ENCODE measurements around the gene CNTNAP3B.
"Not testable (repeated sequence)": the region's sequence is repeated elsewhere in the genome, so short reads cannot be mapped to it uniquely, and the experiment has no call there.

DNA sequence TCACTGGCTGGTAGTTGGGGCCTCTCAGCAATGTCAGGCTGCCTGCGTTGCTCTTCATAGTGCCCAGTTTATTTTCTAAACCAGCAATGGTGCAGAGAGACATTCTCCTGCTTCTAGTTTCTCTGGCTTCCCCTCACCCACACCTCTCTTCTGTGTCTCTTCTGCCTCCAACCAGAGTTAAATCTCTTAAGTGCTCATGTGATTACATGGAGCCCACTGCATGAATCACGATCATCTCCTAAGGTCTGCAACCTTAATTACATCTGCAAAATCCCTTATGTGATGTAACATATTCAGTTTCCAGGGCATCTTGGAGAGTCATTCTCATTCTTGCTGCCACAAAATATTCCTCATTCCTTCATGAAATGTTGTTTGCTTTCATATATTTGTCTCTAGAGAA is 149.0 kb downstream of the CNTNAP3B start:
- not testable (repeated sequence) for TF ChIP-seq ZNF274 (IDR thresholded peaks at IDR 0.05; ENCODE audit: low read depth, low read length); YY1 (IDR thresholded peaks at IDR 0.05; ENCODE audit: insufficient read depth, insufficient read length)
